NCI-H2081 (cell line): ENCODE results near the gene CD3E.
"Not testable (repeated sequence)": the region's sequence is repeated elsewhere in the genome, so short reads cannot be mapped to it uniquely, and the experiment has no call there.

Source experiments
- DNase-seq, 2 experiments: peaks; one replicate each; lab custom pipeline; 2025; lab: John Stamatoyannopoulos, UW

The CD3E gene

DNA sequence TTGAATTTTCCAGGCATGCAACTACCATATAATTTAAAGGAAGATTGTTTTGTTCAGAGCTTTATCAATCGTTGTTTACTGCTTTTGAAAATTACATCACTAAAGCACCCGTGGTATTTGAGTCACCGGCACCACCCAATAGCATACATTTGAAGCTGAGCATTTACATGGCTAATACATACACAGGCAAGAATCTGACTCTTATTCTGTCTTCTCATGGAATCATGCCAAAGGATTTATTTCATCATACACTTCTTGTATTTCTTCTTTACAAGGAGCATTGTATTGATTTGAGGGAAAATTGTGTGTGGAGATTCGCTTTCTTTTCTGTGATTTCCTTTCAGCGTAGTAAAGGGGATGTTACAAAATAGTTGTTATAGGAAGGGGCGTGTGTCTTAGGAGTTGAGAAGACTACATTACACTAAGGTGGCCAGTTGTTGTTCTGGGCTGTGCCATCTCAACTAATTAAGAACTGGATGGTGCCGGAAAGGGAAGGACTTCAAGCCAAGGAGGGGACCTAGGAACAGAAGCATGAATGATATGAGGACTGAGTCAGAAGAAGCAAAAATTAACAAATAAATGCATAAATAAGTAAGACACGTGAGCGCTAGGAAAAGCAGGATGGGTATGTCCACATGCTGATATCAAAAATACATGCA lies 12.9 kb upstream of the CD3E start:
- DNase-seq = no peak

DNA sequence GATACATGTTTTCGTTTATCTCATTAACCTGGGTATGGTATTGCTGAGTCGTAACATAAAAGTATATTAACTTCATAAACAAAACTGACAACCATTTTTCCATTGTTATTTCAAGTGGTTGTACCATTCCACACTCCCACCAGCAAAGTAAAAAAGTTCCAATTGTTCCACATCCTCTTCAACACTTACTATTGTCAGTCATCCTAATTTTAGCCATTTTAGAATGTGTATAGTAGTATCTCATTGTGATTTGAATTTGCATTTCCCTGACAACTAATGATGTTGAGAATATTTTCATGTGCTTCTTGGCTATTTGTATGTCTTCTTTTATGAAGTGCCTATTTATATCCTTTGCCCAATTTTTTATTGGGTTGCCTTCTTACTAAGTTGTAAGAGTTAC lies 10.5 kb upstream of the CD3E start:
- no peak for DNase-seq

DNA sequence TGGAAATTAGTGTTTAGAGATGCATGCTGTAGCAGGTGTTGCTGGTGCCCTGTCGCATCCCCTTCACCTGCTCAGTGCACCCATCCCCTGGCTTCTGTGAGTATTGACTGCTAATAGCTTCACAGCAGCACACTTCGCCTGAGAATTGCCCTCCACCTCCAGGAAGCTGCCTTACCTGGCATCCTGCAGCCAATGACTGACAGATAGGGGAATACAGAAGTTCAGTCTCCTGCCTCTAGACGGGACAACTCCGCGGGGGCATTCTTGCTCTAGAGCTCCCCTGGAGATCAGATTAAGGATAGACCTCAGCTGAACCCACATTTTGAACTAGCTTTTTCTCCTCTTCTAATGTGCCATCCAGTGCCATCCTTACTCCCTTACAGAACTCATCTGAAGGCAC lies 9.3 kb upstream of the CD3E start:
- DNase-seq = no peak

DNA sequence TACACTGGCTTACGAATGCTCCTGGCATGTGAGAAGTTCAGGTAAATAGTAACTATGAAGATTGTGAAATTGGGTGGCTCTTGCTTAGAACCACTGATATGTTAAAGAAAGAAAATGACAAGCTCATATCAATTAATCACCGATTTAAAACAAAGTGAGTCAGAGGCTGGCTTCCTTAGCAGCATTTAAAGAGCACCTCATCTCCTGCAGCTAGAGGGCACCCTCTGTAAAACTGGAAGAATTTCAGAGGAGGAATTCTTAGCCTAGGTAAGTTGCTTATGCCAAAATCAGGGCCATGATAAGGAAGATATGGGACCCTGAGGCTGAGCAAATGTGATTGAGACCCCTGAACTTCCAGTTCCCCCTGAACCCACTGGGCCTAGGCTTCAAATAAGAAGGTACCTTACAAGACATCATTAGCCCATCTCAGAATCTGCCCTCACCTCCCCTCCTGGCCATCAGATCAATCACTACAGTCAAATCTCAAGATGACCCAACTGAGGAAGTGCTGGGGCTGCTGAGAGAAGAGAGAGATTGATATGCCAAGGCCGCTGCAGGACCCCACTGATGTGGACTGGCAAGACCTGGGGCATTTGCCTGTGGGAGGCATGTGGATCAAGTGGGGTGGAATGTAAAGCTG lies 8.6 kb upstream of the CD3E start:
- DNase-seq = no peak

DNA sequence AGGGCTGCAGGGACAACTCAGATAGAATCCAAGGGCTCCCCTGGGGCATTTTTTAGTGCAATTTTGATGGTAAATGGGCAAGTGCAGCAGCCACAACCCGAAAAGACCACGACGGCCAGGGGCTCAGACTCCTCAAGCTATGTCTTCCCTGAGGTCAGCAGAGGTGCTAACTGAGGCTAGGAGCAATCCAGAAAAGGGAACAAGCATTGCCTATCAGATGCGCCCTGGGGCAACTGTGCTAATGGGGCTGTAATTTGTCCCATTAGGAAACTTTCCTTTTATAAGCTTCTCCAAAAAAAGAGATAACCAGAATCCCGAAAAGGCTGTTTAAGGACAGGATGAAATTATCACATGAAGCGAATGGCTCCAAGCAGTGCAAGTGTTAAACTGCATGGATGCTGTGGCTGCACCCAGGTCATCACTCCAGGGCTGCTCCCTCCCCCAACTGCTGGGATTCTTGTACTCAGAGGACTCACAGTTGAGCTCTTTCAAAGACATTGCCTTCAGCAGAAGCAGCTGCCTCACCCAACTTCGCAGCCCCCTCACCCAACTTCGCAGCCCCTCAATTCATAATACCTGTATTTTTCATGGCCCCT lies 2.8 kb upstream of the CD3E start:
- DNase-seq = no peak

DNA sequence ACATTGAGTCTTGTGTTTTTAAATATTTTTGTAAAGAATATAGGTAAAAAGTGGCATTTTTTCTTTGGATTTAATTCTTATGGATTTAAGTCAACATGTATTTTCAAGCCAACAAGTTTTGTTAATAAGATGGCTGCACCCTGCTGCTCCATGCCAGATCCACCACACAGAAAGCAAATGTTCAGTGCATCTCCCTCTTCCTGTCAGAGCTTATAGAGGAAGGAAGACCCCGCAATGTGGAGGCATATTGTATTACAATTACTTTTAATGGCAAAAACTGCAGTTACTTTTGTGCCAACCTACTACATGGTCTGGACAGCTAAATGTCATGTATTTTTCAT lies 333 bp upstream of the CD3E start:
- DNase-seq = no peak

DNA sequence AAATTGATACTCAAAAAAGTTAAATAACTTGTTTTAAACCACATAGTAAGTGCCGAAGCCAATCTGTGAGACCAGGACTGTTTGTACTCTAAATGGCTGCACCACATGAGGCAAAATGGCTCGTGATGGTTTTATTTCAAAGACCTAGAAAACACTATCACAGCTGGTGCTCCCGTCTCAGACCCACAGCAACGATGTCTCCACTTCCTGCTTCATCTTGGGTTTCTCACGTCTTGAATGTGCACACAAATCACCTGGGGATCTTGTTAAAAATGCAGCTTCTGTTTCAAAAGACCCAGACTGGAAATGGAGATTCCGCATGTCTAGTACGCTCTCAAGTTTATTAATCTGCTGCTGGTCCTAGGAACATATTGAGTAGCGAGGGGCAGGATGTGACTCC lies 1.2 kb downstream of the CD3E start:
- no peak for DNase-seq

DNA sequence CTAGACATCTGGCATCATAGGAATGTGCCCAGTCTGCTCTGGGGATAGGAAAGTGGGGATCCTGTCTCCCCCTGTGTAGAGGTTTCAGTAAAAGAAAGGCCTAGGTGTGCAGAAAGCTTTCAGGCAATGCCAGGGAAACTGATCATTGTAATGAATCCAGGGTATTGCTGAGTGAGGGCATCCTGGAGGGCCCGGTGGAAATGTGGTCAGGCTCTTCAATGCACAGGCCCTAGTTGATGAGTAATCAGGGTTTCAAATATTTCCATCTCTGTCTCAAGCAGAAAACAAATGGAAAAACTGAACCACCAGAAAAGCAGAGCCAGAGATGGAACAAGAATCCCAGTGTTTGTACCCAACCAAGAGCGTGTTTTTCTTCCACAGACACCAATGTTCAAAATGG lies 2.0 kb downstream of the CD3E start:
- no peak for DNase-seq

DNA sequence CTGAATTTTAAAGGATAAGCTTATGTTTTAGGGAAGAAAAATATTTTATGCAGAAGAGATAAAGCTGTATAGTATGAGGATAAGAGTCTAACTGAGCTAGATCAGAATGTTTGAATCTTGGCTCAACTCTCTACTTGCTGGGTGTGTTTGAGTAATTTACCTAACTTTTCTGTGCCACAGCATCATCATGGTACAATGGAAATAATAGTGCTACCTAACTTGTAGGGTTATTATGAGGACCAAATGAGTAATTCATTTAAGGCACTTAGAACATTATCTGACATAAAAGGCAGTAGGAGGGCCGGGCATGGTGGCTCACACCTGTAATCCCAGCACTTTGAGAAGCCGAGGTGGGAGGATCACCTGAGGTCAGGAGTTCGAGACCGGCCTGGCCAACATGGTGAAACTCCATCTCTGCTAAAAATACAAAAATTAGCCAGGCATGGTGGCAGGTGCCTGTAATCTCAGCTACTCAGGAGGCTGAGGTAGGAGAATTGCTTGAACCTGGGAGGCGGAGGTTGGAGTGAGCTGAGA lies 4.5 kb downstream of the CD3E start:
- DNase-seq = not testable (repeated sequence)

DNA sequence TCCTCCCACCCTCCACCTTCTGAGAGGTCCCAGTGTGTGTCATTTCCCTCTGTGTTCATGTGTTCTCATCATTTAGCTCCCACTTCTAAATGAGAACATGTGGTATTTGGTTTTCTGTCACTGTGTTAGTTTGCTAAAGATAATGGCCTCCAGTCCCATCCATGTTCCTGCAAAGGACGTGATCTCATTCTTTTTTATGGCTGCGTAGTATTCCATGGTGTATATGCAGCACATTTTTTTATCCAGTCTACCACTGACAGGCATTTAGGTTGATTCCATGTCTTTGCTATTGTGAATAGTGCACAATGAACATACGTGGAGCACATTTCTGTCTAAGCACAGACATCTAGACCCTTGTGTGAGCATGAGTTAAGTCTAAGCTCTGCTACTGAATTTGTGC lies 5.7 kb downstream of the CD3E start:
- DNase-seq = no peak

DNA sequence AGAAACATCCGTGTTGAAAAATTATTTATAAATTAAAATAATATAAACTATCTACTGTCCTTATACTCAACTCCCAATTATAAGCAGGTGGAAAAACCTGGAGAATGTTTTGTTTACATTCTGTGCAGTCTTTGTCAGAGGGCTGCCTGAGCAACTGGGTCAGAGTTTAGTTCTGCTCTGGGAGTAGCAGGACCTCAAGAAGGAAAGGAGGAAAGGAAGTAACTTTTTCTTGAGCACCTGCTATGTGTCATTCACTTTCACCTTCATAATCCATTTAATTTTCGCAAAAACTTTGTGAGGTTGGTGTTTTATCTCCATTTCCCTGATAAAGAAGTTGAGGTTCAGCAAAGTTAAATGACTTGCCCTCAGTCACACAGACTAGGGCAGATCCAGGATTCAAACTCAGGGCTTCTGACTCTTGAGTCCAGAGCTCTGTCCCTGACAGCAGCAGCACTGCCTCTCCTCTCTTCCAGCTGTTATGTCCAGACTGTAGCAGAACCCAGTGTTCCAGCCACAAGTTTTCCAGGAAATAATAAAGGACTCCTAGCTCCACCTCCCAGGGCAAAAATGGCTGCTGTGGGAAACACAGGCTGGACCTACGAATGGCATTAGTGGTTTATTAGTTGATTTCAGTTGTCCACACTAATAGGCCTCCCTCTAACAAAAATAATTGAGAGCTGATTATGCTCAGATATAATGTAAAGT lies 6.4 kb downstream of the CD3E start:
- DNase-seq = no peak

DNA sequence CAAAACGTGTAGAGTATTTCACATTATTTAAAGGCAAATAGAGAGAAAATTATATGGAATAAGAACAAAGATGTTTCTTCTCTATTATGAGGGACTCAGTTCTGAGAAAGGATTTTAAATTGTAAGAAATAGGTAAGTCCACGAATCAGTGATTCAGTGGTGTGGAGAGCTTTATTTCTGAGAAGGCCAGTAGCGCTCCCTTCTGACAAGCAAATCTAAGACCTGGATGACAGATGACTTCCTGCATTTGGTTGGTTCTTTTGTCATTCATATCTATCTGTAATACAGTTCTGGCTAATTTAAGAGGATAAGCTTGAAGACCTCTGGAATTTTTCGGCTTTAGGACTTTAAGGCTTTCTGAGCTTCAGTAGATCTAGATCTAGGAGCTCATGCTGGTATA lies 7.0 kb downstream of the CD3E start:
- no peak for DNase-seq

DNA sequence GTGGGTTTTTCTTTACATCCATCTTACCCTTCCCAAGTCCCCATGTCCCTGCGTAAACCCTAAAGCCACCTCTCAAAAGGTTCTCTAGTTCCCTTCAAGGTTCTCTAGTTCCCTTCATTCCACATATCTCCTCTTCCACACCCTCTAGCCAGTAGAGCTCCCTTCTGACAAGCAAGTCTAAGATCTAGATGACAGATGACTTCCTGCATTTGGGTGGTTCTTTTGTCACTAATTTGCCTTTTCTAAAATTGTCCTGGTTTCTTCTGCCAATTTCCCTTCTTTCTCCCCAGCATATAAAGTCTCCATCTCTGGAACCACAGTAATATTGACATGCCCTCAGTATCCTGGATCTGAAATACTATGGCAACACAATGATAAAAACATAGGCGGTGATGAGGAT lies 7.8 kb downstream of the CD3E start:
- DNase-seq = no peak

DNA sequence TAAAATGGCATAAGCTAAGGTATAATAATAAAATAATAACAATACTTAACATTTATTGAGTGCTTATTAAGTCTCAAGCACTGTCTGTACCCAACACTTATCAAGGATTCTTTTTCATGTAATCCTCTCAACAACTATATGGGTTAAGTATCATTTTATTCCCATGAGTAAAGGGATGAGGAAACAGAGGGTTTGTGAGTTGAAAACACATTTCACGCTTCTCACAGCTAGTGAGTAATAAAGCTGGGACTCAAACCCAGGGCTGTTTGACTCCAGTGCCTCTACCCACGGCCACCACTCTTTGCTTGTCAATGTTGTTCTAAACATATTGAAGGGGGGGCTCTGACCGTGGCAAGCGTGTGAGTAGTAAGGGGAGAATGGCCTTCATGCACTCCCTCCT lies 8.7 kb downstream of the CD3E start:
- no peak for DNase-seq

DNA sequence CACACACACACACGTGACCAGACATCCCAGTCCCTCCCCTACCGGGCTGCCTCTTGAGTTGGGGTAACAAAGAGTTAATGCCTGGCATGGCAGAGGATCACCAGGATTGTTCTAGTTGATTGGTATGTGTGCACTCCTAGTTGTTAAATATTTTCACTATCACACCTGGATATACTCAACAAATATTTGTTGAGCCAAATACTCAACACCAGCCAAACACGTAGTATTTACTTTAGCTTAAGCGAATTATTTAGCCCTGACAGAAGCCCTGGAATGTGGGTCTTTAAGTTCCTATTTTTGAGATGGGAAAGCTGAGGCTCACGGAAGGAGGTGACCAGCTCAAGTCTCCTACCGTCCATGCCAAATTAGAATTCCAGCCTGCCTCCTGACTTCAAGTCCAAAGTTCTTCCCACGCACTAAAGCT lies 10.5 kb downstream of the CD3E start:
- no peak for DNase-seq

DNA sequence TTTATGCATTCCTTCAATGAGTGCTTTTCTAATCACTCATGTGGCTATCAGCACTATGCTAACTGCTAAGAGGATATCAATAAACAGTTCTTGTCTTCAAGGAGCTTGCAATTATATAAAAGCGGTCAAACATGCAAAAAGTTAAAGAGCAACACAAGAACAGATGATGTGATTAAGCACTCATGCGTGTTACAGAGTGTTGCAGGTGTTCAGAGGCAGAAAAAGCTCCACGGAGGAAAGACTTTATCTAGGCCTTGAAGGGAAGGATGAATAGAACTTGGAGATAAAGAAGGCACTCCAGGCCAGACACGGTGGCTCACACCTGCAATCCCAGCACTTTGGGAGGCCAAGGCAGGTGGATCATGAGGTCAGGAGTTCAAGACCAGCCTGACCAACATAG lies 13.6 kb downstream of the CD3E start:
- DNase-seq = no peak

DNA sequence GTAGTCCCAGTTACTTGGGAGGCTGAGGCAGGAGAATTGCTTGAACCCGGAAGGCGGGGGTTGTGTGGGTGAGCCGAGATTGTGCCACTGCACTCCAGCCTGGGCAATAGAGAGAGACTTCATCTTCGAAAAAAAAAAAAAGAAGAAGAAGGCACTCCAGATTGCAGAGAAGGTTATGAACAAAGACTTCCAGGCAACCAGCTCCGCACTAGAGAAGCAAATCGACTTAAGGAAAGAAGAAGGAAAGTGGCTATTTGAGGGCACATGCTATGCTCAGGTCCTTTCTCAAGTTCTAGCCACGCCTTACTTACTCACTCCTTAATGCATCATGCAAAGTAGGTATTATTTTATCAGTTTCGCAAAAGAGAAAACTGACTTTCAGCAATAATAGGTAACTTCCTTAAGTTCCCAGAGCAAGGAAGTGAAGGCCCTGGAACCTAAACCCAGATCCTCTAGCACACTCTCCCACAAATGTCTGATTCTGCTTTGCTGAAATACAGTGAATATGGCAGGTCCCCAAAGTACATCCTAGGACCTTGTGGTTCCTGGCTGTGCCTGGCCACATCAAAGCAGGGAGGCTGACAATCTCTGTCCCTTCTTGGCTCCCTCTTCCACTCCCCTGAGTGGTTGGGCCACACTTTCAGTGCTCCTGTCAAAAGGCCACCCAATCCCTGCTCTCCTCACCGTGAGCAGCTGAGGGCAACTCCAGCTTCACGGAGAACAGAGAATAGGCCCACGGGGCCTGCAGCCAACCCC lies 14.2 kb downstream of the CD3E start:
- DNase-seq = no peak

DNA sequence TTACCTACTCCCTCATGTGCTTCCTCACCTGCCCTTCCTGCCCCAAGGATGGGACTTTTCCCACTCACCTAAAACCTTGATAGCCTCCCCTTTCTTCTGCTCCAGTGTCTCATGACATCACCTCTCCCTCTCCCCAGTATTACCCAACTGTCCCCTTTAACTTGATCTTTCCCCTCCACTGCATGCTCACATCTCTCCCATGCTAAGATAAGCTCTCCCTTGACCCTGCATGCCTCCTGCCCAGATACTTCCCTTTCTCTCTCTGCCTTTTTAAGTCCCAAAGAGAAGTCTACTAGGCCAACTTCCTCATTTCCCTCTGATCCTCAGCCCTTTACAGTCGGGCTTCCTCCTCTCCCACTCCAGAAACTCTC lies 14.8 kb downstream of the CD3E start:
- no peak for DNase-seq

DNA sequence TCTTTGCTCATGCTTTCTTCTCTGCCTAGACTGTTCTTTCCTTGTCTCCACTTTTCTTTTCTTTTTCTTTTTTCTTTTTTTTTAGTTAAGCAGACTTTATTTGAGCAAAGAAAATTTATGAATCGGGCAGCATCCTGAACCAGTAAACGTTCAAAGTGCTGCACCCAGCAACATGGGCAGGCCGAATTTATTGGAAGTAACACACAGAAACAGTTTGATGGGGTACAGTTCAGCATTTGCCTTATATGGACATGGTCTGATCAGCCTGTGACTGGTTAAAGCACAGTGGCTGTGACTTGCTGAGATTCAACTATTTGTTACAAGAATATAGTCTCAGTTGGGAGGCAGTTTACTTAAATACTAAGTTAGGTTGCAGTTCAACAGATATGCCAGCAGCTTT lies 16.0 kb downstream of the CD3E start:
- DNase-seq = no peak

DNA sequence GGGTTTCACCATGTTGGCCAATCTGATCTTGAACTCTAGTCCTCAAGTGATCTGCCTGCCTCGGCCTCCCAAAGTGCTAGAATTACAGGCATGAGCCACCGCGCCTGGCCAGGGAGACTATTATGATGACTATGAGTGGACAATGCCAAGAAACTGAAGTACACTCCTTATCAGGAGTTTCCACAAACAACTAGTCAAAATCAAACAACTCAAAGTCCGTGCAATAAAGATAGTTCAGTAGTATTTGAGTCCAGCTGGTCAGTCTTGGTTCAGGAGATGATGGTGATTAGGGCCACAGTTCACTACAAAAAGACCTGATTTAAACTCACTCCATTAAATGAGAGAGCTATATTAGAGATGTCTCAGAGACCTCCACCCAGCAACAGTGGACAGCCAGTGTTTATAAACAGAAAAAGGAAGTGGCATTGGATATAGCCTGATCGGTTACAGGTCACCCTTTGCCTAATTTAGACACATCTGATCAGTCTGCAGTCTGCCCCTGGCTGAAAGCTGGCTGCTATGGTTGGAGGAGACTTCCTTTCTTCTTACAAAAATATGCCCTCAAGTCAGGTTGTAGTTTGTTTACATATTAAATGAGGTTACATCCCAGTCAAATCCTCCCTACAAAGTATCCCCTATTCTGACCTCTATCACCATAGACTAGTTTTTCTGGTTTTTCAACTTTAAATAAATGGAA lies 17.0 kb downstream of the CD3E start:
- no peak for DNase-seq

DNA sequence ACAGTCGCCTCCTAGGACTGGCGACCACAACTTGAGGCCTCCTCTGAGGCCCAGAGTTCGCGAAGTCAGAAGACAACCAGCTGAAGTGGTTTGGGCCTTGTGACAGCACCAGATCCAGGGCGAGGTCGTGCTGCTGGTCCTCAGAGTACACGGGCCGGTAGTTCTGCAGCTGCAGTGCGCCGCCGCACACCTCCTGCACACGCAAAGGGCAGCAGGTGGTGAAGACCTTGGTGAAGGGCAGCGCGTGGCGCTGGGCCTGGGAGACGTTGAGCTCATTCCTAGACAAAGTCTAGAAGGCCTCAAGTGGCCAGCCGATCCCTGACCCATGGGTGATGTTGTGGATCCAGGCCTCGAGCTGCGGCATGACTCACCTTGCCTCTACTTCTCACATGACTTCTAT lies 18.2 kb downstream of the CD3E start:
- DNase-seq = no peak

DNA sequence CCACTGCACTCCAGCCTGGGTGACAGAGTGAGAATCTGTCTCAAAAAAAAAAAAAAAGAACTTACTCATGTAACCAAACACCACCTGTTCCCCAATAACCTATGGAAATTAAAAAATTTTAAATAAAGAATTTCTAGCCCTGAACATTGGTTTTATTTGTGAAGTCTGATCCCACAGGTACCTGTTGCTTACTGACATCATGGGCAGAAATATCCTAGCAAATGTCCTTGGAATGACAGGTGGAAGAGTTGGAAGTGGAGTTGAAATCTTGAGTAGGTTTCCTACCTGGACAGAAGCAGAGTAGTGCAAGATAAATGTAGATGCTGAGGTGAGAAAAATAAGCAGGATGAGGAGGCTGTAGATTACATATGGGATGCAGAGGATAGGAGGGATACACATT lies 20.8 kb downstream of the CD3E start:
- no peak for DNase-seq
